HG02798 (cell line): ENCODE results near the gene SLC16A9.
"Not testable (repeated sequence)": the region's sequence is repeated elsewhere in the genome, so short reads cannot be mapped to it uniquely, and the experiment has no call there.

Source experiments
- ATAC-seq: cut with Tn5 transposase; IDR thresholded peaks from one replicate; pipeline ENCODE4 v1.9.1; 2021; ENCODE audit warnings: mild to moderate bottlenecking; ENCODE audit not compliant: unreplicated experiment, poor library complexity

SLC16A9 gene, protein sequence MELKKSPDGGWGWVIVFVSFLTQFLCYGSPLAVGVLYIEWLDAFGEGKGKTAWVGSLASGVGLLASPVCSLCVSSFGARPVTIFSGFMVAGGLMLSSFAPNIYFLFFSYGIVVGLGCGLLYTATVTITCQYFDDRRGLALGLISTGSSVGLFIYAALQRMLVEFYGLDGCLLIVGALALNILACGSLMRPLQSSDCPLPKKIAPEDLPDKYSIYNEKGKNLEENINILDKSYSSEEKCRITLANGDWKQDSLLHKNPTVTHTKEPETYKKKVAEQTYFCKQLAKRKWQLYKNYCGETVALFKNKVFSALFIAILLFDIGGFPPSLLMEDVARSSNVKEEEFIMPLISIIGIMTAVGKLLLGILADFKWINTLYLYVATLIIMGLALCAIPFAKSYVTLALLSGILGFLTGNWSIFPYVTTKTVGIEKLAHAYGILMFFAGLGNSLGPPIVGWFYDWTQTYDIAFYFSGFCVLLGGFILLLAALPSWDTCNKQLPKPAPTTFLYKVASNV

DNA sequence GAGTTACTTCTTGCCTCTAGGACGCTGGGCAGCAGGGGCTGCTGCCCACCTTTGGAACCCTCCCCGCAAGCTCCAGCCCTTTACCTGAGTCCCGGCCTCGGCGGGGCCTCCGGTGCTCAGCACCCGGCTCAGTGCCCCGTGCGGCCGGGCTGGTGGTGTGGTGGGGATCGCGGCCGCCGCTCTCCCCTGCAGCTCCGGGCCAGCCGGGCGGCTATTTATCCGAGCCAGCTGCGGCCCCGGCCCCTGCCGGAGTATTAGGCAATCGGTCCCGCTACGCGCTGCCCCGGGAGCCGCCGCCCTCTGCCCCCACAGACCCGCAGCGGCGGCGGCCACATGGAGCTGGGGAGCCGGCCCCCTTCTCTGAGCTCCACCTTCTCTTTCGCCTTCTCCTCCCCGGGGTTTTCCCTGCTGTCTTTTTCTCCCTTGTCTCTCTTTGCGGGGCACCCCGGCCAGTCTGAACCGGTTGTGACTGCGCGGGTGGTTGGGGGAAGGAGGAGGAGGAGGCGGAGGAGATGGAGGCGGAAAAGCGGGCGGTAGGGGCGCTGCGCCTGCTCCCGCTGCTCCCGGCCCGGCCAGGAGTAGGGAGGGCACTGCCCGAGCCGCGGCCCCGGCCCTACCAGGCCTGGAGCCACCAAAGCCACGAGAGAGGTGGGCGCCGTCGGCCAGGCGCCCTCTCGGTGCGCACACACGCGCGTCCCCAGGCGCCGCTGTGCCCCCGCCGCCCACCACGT is at the start of gene SLC16A9:
Gene SLC16A9, minus strand, starts transcription at position 456 of the 731 bp plus-strand sequence. CDS start 25,559 bp downstream, outside the sequence.
- ATAC-seq = peak; percentile 65

DNA sequence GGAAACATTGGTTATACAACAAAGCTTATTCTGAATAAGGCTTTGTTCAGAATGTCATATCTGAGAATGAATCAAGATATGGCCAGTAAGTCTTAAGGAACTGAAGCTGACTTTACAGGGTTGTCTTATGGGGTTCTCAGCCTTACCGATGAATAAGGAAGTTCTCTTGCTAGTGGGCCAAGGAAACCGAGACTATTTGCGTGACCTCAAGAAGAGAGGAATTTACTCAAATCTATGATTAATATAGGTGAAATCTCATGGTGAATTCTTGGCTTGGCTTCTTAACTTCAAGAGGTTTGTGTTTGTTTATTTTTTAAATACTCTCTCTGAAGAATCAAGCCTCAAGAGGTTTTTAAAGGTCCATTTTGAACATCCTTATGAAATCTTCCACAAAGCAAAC is 48.3 kb upstream of the SLC16A9 start:
- ATAC-seq = no peak

DNA sequence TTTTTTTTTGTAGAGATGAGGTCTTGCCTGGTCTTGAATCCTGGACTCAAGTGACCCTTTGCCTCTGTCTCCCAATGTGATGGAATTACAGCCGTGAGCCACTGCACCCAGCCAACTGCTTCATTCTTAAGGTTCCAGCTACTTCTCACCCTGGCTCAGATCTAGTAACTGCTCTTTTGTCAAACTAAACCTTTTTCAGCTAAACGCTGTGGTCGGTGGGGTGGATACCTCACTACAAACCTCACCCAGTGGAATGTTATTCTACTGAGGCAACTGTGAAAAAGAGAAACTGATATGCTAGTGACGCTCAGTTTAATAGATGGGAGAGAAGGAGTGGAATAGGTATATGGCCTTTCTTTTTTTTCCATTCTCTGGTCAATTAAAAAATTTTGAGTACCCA is 45.3 kb upstream of the SLC16A9 start:
- no peak for ATAC-seq

DNA sequence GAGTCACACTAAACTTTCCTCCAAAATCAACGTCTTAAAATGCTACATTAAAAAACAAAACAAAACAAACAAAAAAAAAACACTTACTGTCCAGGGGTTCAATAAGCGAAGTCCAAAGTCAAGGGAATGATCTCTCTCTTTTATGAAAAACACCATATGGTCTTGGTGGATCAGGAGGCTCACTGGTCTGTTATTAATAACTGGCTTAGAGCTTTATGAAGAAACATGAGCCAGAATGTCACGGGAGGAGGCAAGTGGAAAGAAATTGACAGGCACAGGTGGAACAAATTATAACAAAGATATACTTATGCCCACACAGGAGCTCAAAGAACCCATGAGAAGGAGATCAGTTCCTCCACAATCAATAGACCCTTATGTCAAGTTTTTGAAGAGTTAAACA is 43.6 kb upstream of the SLC16A9 start, which contains the start of gene MRLN:
Gene MRLN, minus strand, starts transcription at position 189 of the 400 bp plus-strand sequence.
- ATAC-seq = no peak

DNA sequence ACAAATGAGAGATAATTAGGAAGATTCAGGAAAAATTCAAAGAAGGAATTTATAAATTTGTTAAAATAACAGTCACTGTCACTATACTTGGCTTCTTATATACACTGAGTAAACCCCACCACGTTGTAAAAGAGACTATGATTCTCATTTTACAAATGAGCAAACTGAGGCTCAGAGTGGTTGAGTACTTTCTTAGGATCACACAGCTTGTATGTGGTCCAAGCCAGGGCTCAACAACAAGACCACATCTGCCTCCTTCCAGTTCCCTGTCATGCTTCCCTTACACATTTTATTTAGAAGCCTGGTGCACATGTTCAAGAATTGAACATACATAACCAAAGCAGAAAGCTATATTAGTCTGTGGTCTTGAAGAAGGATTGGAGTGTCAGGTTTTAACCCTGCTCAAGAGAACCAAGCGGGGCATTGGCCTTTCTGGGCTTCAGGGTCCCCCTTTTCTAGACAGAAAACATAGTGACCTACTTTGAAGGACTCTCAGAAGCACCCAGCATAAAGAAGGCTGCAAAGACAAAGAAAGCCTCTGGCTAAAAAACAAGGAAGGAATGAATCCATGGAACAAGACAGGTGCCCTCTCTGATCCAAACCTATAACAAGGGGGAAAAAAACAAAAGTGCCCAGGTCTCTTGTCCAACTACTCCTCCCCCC is 42.8 kb upstream of the SLC16A9 start:
- no peak for ATAC-seq

DNA sequence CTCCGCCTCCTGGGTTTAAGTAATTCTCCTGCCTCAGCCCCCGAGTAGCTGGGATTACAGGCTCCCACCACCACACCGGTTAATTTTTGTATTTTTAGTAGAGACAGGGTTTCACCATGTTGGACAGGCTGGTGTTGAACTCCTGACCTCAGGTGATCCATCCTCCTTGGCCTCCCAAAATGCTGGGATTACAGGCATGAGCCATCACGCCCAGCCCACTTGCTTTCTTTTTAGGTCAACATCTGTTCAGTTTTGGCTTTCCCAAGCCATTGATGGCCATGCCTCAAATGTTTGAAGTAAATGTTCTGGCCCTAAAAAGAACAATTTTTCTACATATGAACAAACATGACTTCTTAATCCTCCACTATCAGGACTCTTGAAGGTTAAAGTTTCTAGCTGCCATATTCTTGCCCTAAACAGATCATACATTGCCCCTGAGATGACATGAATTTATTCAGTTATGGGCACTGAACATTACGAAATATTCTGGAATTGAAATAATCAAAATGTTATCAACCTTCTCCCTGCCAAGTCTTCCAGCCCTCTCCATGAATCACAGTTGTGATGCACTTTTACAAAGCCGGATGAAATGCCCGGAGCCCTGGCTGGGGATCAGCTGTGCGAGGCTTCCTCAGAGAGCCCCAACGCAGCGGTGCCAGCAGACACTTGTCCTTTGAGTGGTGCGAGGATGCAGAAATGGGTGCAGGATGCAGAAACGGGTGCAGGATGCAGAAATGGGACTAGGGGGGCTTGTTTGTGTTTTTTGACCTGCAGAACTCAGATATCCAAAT is 40.7 kb upstream of the SLC16A9 start:
- ATAC-seq = no peak

DNA sequence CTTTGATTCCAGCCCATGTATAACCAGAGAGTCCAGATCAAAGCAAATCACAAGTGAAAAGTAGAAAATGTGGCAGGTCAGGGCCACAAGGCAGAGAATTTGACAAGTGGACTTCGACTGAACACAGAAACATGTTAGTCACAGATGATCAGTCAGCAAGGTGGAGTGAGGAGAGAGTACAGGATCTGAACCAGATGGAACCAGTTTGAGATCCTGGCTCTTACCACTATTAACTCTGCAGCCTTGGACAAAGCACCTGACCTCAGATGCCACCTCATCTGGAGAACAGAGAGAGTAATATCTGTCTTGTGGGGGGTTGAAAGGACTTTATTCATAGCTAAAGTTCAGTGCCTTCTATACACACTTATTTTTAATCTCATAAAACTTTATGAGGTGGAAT is 39.2 kb upstream of the SLC16A9 start:
- ATAC-seq = peak; percentile 32

DNA sequence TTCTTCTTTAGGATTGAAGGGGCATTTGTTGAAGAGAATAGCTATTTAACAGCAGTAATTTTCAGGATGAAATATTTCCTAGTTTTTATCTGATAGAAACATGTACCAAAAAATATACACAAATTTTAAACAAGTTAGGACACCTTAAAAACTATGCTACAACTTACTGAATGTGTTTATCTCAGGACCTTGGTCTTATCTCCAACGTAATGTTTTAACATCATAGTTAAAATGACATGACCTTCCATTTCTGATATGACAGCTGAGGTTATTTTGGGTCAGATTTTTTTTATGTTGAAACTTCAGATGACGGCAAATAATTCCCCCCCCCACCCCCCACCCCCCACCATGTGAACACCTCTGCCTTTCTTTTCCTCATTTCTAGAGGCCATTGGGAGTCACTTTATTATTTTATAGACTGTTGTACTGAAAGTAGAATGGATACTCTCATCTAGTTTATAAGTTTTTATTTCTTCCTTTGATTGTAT is 35.6 kb upstream of the SLC16A9 start:
- ATAC-seq = no peak

DNA sequence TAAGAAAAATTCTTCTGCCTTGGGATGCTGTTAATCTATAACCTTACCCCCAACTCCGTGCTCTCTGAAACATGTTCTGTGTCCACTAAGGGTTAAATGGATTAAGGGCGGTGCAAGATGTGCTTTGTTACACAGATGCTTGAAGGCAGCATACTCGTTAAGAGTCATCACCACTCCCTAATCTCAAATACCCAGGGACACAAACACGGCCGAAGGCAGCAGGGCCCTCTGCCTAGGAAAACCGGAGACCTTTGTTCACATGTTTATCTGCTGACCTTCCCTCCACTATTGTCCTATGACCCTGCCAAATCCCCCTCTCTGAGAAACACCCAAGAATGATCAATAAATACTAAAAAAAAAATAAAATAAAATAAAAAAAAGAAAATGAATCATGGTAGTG is 35.1 kb upstream of the SLC16A9 start:
- ATAC-seq = not testable (repeated sequence)

DNA sequence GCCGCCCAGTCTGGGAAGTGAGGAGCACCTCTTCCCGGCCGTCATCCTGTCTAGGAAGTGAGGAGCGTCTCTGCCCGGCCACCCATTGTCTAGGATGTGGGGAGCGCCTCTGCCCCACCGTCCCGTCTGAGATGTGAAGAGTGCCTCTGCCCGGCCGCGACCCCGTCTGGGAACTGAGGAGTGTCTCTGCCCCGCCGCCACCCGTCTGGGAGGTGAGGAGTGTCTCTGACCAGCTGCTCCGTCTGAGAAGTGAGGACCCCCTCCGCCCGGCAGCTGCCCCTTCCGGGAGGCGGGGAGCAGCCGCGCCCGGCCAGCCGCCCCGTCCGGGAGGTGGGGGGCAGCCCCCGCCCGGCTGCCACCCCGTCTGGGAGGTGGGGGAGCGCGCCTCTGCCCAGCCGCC is 34.5 kb upstream of the SLC16A9 start:
- not testable (repeated sequence) for ATAC-seq

DNA sequence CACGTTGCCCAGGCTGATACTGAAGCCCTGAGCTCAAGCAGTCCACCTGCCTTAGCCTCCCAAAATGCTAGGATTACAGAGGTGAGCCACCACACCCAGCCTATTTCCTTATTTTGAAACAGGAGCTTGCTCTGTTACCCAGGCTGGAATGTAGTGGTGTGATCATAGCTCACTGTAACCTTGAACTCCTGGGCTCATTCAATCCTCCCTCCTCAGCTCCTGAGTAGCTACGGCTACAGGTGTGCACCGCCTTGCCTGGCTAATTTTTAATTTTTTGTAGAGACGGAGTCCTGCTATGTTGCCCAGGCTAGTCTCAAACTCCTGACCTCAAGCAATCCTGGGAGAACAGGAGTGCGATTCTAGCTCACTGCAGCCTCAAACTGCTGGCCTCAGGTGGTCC is 31.9 kb upstream of the SLC16A9 start:
- no peak for ATAC-seq

DNA sequence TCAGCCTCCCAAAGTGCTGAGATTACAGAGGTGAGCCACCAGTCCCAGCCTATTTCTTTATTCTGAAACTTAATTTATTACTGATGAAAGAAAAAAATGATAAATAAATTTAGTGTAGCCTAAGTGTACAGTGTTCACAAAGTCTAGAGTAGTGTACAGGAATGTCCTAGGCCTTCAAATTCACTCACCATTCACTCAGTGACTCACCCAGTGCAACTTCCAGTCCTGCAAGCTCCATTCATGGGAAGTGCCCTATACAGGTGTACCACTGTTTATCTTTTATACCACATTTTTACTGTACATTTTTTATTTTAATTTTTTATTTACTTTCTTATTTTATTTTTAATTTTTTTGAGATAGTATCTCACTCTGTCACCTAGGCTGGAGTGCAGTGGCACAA is 31.4 kb upstream of the SLC16A9 start:
- ATAC-seq = no peak

DNA sequence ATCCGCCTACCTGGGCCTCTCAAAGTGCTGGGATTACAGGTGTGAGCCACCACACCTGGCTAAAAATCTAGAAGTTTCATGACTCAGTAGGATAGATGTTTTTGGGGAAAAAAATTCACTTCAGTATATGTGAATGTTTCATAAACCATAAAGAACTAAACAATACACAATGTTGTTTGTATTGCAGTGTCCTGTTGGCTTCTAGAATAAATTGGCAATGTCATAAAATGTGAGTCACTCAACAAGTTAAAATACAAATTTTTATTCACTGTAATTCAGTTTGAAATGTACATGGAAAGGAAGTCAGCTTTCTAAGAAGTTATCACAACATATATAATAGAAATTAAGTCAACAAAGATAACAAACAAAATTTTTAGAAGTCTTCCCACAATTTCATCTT is 27.1 kb upstream of the SLC16A9 start:
- ATAC-seq = no peak

DNA sequence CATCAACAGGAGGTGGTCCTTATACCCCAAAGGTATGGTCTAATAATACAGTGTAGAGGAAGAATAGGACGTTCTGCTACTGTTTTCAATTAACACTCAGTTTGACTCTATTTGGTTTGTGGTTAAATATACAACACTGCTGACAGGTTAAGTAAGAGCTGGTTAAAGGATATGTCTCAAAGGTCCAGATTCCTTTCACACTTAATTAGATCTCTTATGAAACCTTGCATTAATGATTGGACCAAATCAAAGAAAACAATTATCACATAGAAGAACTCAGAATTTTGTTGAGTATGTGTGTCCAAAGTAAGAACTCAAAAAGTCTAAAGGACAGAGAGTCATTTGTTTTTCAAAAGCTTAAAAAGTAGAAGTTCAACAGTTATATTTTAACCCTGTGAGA is 25.6 kb upstream of the SLC16A9 start:
- ATAC-seq = no peak

DNA sequence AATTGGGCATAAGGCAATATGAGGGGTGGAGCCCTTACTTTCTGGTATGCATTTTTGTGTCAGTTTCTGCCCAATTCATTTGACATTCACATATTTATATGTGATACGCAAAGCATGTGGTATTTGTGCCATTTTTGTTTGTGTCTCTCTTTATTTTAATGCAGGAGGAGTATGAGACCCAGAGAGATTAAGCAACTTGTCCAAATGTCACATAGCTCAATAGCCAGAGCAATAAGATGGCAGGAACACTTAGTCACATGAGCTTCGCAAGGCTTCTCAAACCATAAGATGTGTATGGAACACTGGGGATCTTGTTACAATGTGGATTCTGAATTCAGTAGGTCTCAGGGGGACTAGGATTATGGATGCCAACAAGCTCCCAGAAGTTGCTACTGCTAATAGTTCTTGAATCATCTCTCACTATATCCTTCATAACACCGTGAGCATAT is 24.4 kb upstream of the SLC16A9 start:
- no peak for ATAC-seq

DNA sequence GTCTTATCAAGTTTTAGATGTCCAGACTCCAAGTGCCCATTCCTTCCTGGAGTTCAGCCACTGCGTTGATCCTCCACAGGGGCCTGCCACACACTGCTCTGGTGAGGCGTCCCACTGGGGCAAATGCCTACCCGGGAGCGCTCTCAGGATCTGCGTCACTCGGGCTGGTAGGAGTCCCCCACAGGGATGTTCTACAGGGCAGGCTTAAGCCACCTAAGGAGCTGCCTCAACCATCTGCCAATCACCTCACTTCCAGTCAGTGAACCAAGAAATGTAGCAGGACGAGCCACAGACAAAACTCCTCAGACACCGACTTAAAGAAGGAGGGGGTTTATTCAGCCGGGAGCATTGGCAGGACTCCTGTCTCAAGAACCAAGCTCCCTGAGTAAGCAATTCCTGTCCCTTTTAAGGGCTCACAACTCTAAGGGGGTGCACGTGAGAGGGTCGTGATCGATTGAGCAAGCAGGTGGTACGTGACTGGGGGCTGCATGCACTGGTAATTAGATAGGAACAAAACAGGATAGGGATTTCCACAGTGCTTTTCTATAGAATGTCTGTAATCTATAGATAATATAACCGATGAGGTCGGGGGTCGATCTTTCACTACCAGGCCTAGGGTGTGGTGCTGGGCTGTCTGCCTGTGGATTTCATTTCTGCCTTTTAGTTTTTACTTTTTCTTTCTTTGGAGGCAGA is 23.8 kb upstream of the SLC16A9 start:
- ATAC-seq = not testable (repeated sequence)

DNA sequence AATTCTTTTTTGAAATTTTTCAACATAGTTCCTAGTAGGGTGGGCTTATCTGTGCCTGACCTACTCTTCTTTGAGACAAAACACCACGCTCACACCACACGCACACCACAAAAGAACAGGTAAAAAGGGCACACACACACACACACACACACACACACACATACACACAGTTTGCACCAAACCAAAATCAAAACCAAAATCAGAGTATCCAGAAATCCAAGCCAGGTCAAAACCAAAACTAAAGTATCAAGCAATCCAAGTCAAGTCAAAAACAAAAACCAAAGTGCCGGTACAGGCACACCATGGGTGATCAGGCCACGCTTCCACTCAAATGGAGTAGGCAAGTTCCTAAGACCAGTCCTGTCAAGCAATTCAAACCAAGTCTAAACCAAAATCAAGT is 23.2 kb upstream of the SLC16A9 start:
- ATAC-seq = not testable (repeated sequence)

DNA sequence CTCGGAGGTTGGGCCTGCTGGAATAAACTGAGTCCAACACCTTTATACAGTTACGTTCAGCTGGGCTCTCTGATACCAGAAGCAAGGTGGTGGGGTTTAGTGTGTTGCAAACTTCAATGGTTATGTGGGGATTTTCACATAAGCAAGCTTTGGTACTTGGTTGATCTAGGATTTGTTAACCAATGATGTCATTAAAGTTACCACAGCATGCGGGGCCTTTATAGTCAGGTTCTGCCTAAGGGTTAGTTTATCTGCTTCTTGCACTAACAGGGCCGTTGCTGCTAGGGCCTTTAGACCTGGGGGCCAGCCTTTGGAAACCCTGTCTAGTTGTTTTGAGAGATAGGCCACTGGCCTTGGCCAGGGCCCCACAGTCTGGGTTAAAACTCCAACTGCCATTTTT is 19.5 kb upstream of the SLC16A9 start:
- ATAC-seq = not testable (repeated sequence)
